ENCODE data around the gene IL6R.
"Not testable (repeated sequence)": the region's sequence is repeated elsewhere in the genome, so short reads cannot be mapped to it uniquely, and the experiment has no call there.

IL6R gene

DNA sequence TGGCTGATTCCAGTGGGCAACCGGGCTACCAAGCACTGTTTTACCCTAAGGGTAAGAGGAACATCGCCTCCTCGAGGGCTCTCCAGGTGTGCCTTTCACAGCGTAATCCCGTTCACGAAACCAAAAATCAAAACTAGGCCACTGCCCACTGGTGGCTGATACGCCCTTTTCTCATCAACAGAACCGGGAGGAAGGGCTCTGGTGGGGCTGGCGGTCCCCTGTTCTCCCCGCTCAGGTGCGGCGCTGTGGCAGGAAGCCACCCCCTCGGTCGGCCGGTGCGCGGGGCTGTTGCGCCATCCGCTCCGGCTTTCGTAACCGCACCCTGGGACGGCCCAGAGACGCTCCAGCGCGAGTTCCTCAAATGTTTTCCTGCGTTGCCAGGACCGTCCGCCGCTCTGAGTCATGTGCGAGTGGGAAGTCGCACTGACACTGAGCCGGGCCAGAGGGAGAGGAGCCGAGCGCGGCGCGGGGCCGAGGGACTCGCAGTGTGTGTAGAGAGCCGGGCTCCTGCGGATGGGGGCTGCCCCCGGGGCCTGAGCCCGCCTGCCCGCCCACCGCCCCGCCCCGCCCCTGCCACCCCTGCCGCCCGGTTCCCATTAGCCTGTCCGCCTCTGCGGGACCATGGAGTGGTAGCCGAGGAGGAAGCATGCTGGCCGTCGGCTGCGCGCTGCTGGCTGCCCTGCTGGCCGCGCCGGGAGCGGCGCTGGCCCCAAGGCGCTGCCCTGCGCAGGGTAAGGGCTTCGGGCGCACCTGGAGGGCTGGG is at the start of gene IL6R:
TSS of gene IL6R (plus strand) at position 360 of the 763 bp plus-strand sequence. CDS start at position 647, 287 bp downstream.
- peak; percentile 46 to 59 for DNase-seq

DNA sequence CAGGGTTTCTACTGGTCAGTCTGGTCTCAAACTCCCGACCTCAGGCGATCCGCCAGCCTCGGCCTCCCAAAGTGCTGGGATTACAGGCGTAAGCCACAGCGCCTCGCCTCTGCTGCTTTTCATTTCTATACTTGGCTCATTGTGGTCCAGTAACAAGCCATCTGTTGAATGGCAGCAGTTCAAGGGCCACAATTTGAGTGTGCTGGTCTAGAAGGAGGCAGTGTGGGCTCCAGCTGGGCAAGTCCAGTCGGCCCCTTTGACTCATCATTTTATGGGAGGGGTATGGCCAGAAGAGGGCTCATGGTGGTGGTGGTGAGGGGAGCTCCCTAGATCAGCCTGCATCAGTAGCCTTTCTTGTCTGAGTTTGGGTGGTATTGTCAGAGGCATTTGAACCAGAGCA is 46.6 kb upstream of the IL6R start:
- no peak for DNase-seq

DNA sequence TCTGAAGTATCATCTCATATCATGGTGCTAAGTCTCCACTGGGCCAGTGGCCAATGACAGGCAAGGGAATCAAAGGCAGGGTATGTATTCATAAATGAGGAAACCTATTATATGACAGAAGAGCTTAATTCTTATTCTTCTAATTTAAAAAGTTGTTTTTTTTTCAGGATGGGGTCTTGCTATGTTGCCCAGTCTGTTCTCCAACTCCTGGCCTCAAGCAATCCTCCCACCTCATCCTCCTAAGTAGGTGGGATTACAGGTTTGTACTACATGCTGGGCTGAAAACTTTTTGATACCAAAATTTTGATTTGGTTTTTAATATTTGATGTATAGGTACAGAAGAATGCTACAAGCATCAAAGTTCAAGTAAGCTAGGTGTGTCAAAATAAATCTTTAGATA is 44.9 kb upstream of the IL6R start:
- no peak for DNase-seq

GRCh38 chr1:154360881-154361280 is 44.3 kb upstream of the IL6R start:
- not testable (repeated sequence) for DNase-seq

DNA sequence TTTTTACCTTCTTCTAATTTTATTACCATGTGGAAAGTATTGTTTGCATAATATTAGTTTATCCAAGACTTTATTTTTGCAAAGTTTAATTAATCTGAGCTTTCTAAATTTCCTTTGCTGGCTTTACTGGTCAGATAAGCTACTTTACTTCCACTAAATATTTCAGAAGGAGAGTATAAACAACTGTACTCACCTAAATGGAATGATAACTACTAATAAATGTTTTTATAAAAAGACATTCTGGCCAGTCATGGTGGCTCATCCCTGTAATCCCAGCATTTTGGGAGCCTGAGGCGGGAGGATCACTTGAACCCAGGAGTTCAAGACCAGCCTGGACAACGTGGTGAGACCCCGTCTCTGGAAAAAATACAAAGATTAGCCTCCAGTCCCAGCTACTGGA is 43.8 kb upstream of the IL6R start:
- DNase-seq: no peak

DNA sequence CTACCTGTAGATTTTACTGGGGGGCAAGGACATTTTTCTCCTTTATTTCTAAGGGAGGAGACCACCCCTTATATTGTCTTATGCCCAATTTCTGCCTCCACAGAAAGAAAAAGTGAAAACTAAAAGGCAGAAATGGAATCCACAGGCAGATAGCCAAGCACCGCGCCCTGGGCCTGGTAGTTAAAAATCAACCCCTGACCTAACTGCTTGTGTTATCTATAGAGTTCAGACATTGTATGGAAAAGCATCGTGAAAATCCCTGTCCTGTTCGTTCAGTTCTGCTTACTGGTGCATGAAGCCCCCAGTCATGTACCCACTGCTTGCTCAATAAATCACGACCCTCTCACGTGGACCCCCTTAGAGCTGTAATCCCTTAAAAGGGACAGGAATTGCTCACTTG is 33.7 kb upstream of the IL6R start:
- DNase-seq: no peak

DNA sequence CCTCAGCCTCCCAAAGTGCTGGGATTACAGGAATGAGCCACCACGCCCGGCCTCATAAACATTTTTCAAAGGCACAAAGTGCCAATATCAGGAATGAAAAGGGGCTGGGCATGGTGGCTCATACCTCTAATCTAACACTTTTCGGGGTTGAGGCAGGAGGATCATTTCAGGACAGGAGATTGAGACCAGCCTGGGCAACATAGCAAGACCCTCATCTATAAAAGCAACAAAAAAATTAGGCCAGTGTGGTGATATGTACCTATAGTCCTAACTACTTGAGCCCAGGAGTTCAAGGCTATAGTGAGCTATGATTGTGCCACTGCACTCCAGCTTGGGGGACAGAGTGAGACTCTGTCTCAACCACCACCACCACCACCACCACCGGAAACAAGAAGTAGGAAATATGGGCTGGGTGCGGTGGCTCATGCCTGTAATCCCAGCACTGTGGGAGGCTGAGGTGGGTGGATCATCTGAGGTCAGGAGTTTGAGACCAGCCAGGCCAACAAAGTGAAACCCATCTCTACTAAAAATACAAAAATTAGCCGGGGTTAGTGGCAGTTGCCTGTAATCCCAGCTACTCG is 31.3 kb upstream of the IL6R start:
- not testable (repeated sequence) for DNase-seq

GRCh38 chr1:154379301-154379700 is 25.8 kb upstream of the IL6R start:
- DNase-seq: no peak

GRCh38 chr1:154384650-154385489 is 20.3 kb upstream of the IL6R start:
- DNase-seq: no peak

- DNase-seq: no peak
Observed at GRCh38 chr1:154386643-154387352, 18.3 kb upstream of the IL6R start.

- DNase-seq: no peak
Observed at GRCh38 chr1:154391086-154391770, 13.9 kb upstream of the IL6R start.

DNA sequence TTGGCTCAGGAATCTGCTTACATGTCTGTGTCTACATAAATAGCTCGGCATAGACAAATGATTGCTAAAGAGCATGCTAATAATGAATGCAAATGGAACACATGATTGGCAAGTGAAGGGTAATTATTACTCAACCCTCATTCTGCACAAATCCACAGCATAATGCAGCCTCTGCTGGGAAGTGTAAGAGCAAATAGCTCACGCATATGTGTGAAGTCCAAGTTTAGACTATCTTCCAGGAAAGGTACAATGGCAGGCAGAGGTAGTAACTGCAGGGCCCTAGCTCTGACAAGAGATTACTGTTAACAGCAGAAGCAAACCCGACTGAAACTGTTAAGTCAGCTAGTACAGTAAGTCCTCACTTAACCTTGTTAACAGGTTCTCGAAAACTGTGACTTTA is 7.0 kb upstream of the IL6R start:
- no peak for DNase-seq

DNA sequence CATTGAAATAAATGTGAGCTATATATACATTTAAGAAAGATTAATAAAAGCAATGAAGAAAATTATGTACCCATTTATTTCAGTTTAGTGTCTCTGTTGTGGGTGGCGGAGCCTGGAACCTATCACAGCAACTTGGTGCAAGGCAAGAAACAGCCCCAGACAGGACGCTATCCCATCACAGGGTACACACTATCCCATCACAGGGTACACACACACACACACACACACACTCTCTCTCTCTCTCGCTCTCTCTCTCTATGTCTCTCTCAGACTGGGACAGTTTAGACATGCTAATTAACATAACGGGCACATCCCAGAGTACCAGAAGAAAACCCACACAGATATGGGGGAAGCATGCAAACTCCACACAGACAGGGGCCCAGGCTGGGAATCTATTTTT is 6.5 kb upstream of the IL6R start:
- no peak for DNase-seq

- DNase-seq: no peak
Observed at GRCh38 chr1:154400381-154400801, 4.8 kb upstream of the IL6R start.

DNA sequence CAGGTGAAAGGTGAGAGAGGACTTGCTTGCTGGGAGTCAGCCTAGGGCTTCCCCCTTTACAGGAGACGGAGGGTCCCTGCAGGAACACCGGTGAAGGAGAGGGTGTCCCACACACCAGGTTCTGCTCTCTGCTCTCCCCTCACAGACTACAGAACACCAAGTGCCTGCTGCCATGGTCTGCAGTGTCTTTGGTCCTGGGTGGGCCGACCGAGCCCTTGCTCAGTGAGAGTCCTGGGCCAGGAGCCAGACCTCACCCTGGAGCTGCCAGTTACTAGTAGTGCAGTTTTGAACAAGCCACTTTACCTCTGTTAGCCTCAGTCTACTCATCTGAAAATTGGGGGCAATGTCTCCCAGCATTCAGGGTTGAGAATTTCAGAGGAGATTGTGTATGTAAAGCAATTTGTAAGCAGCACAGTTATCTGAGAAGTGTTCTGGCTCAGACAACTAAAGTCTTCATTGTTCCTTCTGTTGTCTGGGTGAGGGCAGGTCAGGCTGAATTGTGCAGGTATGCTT is 2.7 kb upstream of the IL6R start:
- DNase-seq: no peak

GRCh38 chr1:154403261-154403943 is 1.7 kb upstream of the IL6R start:
- peak in 1 of 2 donors; percentile 23 for DNase-seq

GRCh38 chr1:154403983-154404382 is 1.2 kb upstream of the IL6R start:
- no peak for DNase-seq

- no peak for DNase-seq
Observed at GRCh38 chr1:154404511-154404931, 622 bp upstream of the IL6R start.

DNA sequence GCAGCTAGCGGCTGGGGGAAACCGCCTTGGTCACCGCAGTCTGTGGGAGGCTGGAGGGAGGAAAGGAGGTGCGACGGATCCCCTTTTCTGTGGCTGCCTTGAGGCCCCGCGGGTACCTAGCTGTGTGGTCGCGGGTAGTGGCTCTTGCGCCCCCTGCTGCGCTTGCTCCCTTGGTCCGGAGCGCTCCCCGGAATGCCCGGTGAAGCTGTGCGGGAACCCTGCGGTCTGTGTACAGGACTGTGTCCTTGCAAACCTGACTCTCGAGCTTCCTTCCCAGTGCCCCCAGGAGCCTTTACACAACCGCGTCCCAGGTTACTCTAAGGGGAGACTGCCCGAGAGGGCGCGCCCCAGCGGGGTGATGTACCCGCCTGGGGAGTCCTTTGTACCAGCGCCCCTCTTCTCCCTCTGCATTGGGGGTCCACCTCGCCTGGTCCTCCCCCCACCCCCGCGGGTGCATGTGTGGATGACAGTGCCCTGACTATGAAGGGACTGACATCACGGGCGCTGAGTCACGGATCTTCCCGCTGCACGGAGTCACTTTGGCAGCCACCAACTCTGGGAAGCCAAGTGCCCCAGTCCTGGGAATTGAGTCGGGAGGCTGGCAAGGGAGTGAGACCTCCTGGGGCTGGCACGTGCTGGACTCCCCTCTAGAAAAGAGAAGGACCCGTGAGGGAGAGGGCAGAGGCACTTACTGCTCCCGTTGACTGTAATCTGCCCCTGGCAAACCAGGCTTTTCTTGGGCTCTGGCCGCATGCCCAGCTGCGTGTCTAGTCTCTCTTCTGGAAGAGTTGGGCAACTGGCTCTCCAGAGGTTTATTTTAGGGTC is 816 bp downstream of the IL6R start:
- peak; percentile 39 to 58 for DNase-seq

DNA sequence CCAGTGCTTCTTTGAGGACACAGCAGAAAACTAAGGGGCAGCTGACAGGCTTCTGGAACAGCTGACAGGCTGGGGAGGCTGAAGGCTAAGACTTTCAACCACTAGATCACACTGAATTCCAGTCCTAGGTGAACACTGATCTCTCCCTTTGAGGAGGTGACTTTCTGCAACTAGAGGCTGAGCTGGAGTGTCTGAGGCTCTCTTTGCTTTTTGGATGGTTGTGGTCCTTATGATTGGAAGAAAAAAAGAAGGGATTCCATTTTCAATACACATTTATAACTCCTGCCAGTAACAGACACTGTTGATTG is 1.4 kb downstream of the IL6R start:
- no peak for DNase-seq

GRCh38 chr1:154406886-154407197 is 1.7 kb downstream of the IL6R start:
- no peak for DNase-seq
